Transverse colon (tissue), 4 donors: ENCODE results near the gene IGFL3. TPM values are rescaled to one million over a fixed set of nuclear protein-coding genes. Genes with fewer than 3 reads are reported as not detected.

Experiments
- DNase-seq: peaks from one replicate; pipeline ENCODE4 v3.0.0-alpha.2; 2019
- H3K27ac ChIP-seq, 4 donors: fragments of 200-600 bp; sonication (generic); 2 replicates each; pipeline ENCODE4 v1.5.1; 2016 to 2018; ENCODE audit warnings: inconsistent platforms in 4 of 4
- H3K27me3 ChIP-seq: fragments of 200-600 bp; sonication (generic); 2 replicates; pipeline ENCODE4 v1.5.1; 2017; ENCODE audit warnings: inconsistent platforms
- H3K36me3 ChIP-seq, 4 donors: fragments of 200-600 bp; sonication (generic); 2 replicates each; pipeline ENCODE4 v1.5.1; 2017 to 2019; ENCODE audit warnings: inconsistent platforms in 4 of 4
- H3K4me1 ChIP-seq, 4 donors: fragments of 200-600 bp; sonication (generic); 2 replicates each; pipeline ENCODE4 v1.5.1; 2017 to 2020; ENCODE audit warnings: inconsistent platforms in 4 of 4
- H3K4me3 ChIP-seq, 4 donors: fragments of 200-600 bp; sonication (generic); 1 replicate in 1 of 4; 2 replicates in 3 of 4; pipeline versions ENCODE4 v1.5.1 to v1.6.1; 2017 to 2019; ENCODE audit warnings: inconsistent platforms in 4 of 4
- H3K9me3 ChIP-seq, 2 donors: fragments of 200-600 bp; sonication (generic); 2 replicates each; pipeline ENCODE4 v1.5.1; 2017 to 2019; ENCODE audit warnings: inconsistent platforms in 2 of 2
- CTCF ChIP-seq, 5 experiments: fragments of 200-600 bp in 3 of 5; fragments of 450-650 bp in 2 of 5; sonication (generic) in 3 of 5; IDR thresholded peaks; 1 replicate in 2 of 5; 2 replicates in 3 of 5; pipeline ENCODE4 v1.5.1; 2016 to 2017; ENCODE audit warnings: antibody characterized with exemption in 5 of 5, inconsistent platforms in 3 of 5, mild to moderate bottlenecking in 2 of 5, moderate library complexity in 1 of 5
- EP300 ChIP-seq: sonication (generic); formaldehyde crosslinking; IDR thresholded peaks from one replicate; pipeline ENCODE4 v1.6.1; 2017; ENCODE audit warnings: antibody characterized with exemption, low read depth
- POLR2A ChIP-seq: fragments of 450-650 bp; IDR thresholded peaks from one replicate; pipeline ENCODE4 v1.6.1; 2016; ENCODE audit warnings: antibody characterized with exemption, mild to moderate bottlenecking, moderate library complexity
- POLR2AphosphoS5 ChIP-seq, 3 donors: sonication (generic); formaldehyde crosslinking; IDR thresholded peaks; one replicate each; pipeline ENCODE4 v1.6.1; 2016; ENCODE audit warnings: antibody characterized with exemption in 3 of 3
- WGBS, 2 donors: methylation state at CpG; one replicate each; pipeline ENCODE4 v1.1.5; 2018; ENCODE audit warnings: low coverage in 1 of 2; 5-methylcytosine and 5-hydroxymethylcytosine counted together
- in situ Hi-C, 4 donors: fragments of 200-750 bp; cut with MboI; loops; one replicate each; pipeline versions ENCODE4 v1.15.0 to v1.15.1; 2017; ENCODE audit warnings: low sequenced_read_pairs in 3 of 4, low pct_ligation_motif_present in 1 of 4, low pct_unique_long_range_greater_than_20kb in 1 of 4
- intact Hi-C: fragments of 100-400 bp; cut with DNase I; formaldehyde crosslinking; loops from one replicate; pipeline ENCODE4 v1.15.1; 2023; ENCODE audit warnings: low total_unique reads
- total RNA-seq, 4 donors: library from RNA; depleted of rRNA; stranded (reverse); fragments of >200 nt; gene quantifications; one replicate each; pipeline ENCODE4 v1.1.0, GENCODE V29; 2016

The IGFL3 gene
- total RNA-seq, 4 donors from 2014 or later = not detected

DNA sequence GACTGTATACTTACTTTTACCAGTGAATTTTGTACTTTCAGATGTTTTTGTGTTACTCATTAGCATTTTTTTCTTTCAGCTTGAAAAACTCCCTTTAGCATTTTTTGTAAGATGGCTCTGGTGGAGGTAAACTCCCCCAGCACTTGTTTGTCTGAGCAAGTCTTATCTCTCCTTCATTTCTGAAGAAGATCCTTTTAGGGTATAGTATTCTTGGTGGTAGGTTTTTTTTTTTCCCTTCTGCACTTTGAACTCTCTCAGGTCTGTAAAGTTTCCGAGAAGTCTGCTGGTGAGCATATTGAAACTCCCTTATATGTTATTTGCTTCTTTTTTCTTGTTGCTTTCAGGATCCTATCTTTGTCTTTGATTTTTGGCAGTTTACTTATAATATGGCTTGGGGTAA lies 35.1 kb downstream of the IGFL3 start:
- Histone ChIP-seq H3K27me3 (peaks cover 11% of the 10 kb centered on the region), H3K4me3 (no peak overlapping the region), H3K4me1 (no peaks in the 10 kb centered on the region), H3K9me3 (peaks cover 5 to 7% of the 10 kb centered on the region in 2 donors), H3K27ac (no peak overlapping the region), H3K36me3 (no peaks in the 10 kb centered on the region)
- WGBS, 2 donors = 90 to 93% methylated on average over 1 of the region's 1 CpG
- TF ChIP-seq EP300 (no peak), POLR2AphosphoS5 (IDR thresholded peaks at IDR 0.05) (no peak), POLR2A (no peak), CTCF (IDR thresholded peaks at IDR 0.05) (no peak)
- in situ Hi-C loops (loop anchor here (5.0 to 25.0 kb wide), 4 partner anchors 103 to 175 kb away; no protein-coding TSS in a partner anchor), intact Hi-C loops (no loop called here)
- no peak for DNase-seq

DNA sequence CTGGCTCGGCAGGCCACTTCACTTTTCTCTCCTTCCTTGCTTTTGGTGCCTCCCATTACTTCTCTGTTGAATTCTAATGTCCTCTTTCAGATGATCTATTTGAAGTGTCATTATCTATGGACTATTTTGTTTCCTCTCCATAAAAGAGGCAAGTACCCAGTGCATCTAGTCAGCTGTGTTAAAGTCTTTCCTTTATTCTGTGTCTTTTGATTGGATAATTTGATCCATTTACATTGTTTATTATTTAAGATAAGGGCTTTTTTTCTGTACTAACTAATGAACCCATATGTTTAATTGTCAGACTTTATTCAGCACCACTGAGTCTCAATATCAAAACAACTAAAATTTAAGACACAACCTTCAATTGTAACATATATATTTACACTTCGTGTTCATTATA lies 36.4 kb downstream of the IGFL3 start:
- in situ Hi-C loops = loop anchor here (5.0 to 25.0 kb wide), 4 partner anchors 104 to 177 kb away; no protein-coding TSS in a partner anchor
- H3K9me3 ChIP-seq = peaks cover 5 to 7% of the 10 kb centered on the region in 2 donors
- intact Hi-C loops = no loop called here
- H3K27me3 ChIP-seq = peaks cover 9% of the 10 kb centered on the region
- TF ChIP-seq POLR2A = no peak
- no peak for TF ChIP-seq POLR2AphosphoS5 (IDR thresholded peaks at IDR 0.05)
- TF ChIP-seq CTCF (IDR thresholded peaks at IDR 0.05) = no peak
- TF ChIP-seq EP300 = no peak
- 73 to 82% methylated on average over 1 to 2 of the region's 2 CpGs for WGBS, 2 donors
- no peaks in the 10 kb centered on the region for H3K4me1 ChIP-seq
- no peak for DNase-seq
- no peak overlapping the region for H3K27ac ChIP-seq
- no peak overlapping the region for H3K4me3 ChIP-seq
- H3K36me3 ChIP-seq = no peaks in the 10 kb centered on the region

GRCh38 chr19:46085888-46086287 lies 38.6 kb downstream of the IGFL3 start:
- in situ Hi-C loops = loop anchor here (5.0 to 25.0 kb wide), 4 partner anchors 106 to 179 kb away; no protein-coding TSS in a partner anchor
- no peak for TF ChIP-seq POLR2AphosphoS5 (IDR thresholded peaks at IDR 0.05)
- TF ChIP-seq POLR2A = no peak
- no peak for TF ChIP-seq CTCF (IDR thresholded peaks at IDR 0.05)
- TF ChIP-seq EP300 = no peak

DNA sequence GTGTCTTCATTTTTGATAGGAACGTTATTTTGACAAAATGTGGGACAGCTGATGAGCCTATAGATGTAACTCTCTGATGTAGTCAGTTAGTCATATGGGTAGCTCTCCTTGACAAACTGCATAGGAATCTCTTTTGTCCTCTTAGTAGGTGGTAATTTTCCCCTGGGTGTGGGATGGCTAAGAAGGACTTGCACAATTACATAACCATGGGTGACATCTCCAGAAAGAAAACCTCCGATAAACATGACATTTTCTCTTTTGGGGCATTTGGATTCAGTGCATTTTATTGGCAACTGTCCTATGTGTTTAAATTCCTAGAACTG lies 41.8 kb downstream of the IGFL3 start:
- no peak for TF ChIP-seq CTCF (IDR thresholded peaks at IDR 0.05)
- TF ChIP-seq EP300 = no peak
- TF ChIP-seq POLR2A = no peak
- TF ChIP-seq POLR2AphosphoS5 (IDR thresholded peaks at IDR 0.05) = no peak
- Histone ChIP-seq H3K36me3 (no peaks in the 10 kb centered on the region), H3K4me1 (peaks cover 0 to 4% (median under 1%) of the 10 kb centered on the region in 4 donors), H3K4me3 (no peak overlapping the region), H3K27me3 (peaks cover 37% of the 10 kb centered on the region), H3K9me3 (peaks cover 4 to 5% of the 10 kb centered on the region in 2 donors), H3K27ac (no peak overlapping the region)
- intact Hi-C loops = loop anchor here (1.0 kb wide), 1 partner anchor 107 kb away; no protein-coding TSS in a partner anchor
- WGBS, 2 donors = 66 to 90% methylated on average over 2 of the region's 2 CpGs
- in situ Hi-C loops = loop anchor here (5.0 to 25.0 kb wide), 4 partner anchors 105 to 182 kb away; no protein-coding TSS in a partner anchor
- no peak for DNase-seq

More at GRCh38 chr19:46085888-46086287, 38.6 kb downstream of the IGFL3 start:
- Histone ChIP-seq H3K4me1 (no peaks in the 10 kb centered on the region), H3K27ac (no peak overlapping the region), H3K36me3 (no peaks in the 10 kb centered on the region), H3K27me3 (peaks cover 14% of the 10 kb centered on the region), H3K9me3 (peaks cover 5 to 7% of the 10 kb centered on the region in 2 donors), H3K4me3 (no peak overlapping the region)
- WGBS, 2 donors = 14 to 55% methylated on average over 1 of the region's 1 CpG
- intact Hi-C loops = no loop called here
- no peak for DNase-seq
